HG02798 (cell line): Measurements from ENCODE around the gene CDH4.
A peak's percentile ranks its signal among the peaks of the same experiment; 100 is the strongest.

Source experiments
- ATAC-seq: cut with Tn5 transposase; IDR thresholded peaks from one replicate; pipeline ENCODE4 v1.9.1; 2021; ENCODE audit warnings: mild to moderate bottlenecking; ENCODE audit not compliant: unreplicated experiment, poor library complexity

The CDH4 gene

GRCh38 chr20:61883857-61884393 lies 631.9 kb downstream of the CDH4 start:
- ATAC-seq, result no peak

DNA sequence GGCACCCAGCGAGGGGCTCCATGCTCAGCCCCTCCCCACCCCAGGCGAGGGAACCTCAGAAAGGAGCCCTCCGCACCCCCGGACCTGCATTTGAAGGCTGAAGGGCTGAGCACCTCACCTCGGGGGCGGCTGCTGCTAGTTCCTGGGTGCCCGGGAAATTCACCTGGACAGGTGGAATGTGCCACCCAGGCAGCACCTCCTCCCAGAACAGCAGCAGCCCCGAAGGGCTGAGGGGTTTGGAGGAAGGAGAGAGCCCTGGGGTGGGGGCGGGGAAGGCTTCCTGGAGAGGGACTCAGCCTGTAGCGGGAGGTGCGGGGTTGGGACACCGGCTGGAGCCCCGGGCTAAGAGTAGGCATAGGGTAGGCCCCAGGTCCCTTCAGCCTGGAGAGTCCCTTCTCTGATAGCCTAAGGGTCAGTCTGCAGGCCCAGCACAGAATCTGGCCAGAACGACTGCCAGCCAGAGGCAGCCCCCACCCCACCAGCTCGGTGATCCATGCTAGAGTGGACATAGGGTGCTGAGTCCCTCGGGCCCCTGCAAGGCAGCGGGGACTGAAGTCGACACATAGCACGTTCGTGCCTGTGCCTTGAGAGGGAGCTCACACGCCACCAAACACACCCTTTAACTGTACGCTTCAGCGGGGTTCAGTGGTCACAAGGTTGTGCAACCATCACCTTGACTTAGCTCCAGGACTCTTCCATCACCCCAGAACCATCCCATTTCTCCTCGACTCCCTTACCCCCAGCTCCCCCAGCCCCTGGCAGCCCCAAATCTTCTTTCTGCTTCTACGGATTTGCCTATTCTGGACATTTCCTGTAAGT lies 632.7 kb downstream of the CDH4 start:
- no peak for ATAC-seq

- ATAC-seq, result no peak
Measured at GRCh38 chr20:61885759-61886715, 634.0 kb downstream of the CDH4 start.

- peak; percentile 41 for ATAC-seq
Measured at GRCh38 chr20:61886721-61887595, 634.9 kb downstream of the CDH4 start.

DNA sequence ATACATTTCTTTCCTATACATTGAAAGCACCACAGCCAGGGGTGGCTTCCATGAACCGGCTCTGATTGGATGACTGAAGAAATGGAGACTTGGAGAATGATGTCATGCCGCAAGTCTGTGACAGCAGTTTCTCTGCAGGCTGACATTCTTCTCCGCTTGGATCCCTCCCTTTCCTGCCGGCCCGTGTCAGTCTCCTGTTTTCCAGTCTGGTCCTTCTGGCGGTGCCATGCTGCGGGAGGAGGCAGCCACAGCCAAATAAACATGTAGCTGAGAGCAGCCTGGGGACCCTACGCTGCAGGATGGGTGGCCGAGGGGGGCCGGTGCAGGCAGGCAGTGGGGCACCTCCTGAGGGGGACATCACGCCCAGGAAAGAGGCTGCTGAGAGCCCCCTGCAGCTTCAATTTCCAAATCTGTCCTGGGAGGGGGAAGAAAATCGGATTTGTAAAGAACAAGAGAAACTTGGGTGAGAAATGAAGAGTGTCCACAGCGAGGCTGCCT lies 635.6 kb downstream of the CDH4 start:
- ATAC-seq, result no peak

- ATAC-seq, result no peak
Measured at GRCh38 chr20:61888101-61888865, 636.2 kb downstream of the CDH4 start.

DNA sequence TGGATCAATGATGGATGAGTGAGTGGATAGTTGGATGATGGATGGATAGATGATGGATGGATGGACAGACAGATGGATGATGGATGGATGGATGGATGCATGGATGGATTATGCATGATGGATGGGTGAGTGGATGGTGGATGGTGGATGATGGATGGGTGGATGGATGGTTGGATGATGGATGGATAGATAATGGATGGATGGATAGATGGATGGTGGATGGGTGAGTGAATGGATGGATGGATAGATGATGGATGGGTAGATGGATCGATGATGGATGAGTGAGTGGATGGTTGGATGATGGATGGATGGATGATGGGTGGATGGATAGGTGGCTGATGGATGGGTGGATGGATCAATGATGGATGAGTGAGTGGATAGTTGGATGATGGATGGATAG lies 637.6 kb downstream of the CDH4 start:
- ATAC-seq, result no peak

DNA sequence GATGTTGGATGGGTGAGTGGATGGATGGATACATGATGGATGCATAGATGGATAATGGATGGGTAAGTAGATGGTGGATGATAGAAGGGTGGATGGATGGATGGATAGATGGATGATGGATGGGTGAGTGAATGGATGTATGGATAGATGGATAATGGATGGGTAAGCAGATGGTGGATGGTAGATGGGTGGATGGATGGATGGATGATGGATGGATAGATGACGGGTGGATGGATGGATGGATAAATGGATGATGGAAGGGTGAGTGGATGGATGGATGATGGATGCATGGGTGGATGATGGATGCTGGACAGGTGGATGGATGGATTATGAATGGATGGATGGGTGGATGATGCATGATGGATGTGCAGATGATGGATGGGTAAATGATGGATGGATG lies 638.1 kb downstream of the CDH4 start:
- ATAC-seq, result no peak

DNA sequence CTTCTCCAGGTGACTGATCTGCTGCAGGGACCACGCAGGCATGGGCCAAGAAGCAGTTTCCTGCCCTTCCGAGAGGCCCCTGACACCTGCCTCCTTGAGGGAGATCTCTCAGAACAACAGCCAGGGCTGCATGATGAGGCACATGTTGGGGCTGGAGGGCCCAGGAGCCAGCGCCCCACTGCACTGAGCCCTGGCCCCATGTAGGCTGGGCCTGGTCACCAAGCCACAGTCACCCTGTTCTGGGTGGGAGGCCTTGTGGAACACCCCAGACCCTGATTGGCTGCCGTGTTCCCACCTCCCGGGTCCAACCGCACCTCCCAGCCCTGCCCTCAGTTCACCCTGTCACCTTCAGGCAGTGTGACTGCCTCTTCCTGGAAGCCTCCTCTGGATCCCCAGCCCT lies 639.4 kb downstream of the CDH4 start:
- no peak for ATAC-seq

DNA sequence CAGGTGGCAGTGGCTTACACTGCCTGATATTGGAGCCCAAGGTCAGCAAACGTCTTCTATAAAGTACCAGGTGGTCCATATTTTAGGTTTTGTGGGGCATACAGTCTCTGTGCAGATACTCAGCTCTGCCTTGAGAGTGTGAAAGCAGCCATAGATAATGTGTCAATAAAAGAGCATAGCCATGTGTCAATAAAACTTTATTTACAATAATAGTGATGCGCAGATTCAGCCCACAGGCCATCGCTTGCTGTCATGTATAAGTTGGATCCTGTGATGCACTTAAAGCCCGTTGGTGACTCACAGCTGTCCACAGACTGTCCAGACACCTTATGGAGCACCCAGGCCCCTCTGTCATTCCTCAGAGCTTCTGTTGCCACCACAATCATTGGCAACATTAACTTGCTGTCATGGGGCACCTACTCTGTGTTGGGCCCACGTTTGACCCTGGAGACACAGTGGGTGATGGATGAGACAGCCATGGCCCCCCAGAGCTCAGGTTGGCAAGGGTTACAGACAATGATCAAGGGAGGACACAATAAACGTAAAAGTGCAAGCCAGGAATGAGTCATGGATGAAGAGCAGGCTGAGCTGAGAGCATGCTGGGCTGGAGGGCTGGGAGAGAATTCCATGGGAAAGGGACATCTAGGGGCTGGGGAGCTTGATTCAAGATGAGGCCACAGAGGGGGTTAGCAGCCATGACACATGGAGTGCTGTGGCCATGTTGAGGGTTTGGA lies 640.0 kb downstream of the CDH4 start:
- no peak for ATAC-seq

DNA sequence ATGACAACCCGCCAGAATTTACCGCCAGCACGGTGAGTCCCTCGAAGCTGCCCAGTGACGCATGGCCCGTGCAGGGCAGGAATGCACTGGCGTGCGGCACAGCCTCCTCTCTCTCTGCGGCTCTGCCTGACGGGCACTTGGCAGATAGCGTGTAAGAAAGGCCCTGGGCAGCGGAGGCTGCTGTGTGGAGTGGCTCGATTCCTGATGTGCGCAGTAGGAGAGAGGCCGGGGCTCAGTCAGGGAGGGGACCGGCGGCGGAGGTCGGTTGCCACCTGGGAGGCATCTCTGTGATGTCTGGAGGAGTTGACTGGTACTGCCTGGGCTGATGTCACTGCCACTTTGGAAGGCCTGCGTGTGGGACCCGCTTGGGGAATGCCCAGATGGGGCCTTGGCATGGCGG lies 643.0 kb downstream of the CDH4 start:
- ATAC-seq, result no peak

DNA sequence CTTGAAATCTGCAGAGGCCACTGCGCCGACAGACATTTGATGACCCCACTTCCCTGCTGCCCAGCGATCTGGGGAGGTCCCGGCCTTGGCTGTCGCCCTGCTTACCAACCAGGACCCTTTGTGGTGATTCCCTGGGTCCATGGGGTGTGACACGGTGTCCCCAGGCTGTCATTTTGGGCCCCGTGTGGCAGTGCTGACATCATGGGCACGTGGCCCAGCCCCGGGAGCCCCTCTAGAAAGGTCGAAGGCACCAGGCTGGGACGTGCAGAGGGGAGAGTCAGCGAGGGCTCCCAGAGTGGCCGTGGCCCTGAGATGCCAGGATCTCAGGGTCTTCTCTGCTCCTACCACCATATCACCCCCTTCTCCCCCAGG lies 643.6 kb downstream of the CDH4 start:
- ATAC-seq, result no peak

GRCh38 chr20:61896058-61896961 lies 644.2 kb downstream of the CDH4 start:
- peak; percentile 36 for ATAC-seq

DNA sequence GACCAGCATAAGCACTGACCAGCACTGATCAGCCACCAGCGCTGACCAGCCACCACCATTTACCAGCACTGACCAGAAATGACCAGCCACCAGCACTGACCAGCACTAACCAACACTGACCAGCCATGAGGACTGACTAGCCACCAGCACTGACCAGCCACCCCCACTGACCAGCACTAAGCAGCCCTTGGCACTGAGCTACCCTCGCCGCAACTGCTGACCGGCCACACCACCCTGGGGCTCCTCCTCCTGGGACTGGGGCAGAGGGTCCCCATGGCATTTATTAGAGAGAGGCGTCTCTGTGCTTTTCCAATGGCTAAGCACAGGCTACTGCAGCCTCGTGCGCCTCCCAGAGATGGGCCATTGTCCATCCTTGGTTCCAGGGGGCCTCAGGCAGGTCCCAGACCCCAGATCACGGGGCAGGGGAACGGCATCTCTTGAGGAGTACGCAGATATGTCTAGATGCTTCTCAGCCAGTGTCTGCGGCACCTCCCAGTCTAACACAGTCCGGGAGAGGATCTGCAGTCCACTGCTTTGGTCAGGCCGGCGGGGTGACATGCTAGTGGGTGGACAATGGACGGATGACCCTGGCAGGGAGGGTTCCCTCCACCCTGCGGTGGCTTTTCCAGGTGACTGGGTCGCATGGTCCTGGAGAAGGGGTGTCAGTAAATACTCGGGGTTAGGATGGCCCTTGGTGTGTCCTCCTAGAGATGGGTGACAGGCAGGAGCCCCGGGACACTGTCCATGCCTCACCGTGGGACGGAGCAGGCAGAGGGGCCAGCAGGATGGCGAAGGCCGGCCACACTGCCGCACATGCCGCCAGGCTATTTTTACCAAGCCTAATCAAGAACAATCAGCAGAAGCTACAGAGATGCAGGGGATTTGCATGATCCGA lies 645.6 kb downstream of the CDH4 start:
- ATAC-seq, result no peak

GRCh38 chr20:61898405-61898804 lies 646.3 kb downstream of the CDH4 start:
- no peak for ATAC-seq
